A549 (cell line): ENCODE results near the gene ZNF701.

ENCODE experiments used
- EP300 ChIP-seq, 2 experiments: fragments of >200 bp; sonication (Bioruptor Twin); formaldehyde crosslinking; IDR thresholded peaks; 2 replicates in 1 of 2; 3 replicates in 1 of 2; pipeline ENCODE4 v1.6.1; 2016 to 2017
- HDAC2 ChIP-seq: fragments of 200-600 bp; sonication (generic); IDR thresholded peaks from 2 replicates; pipeline ENCODE4 v1.6.1; 2016
- HOXA7 ChIP-seq: fragments of 250-450 bp; sonication (Bioruptor Pico); IDR thresholded peaks from 2 replicates; pipeline ENCODE4 v1.5.0; 2020; ENCODE audit warnings: mild to moderate bottlenecking, moderate library complexity
- JUNB ChIP-seq: fragments of >200 bp; sonication (Bioruptor Twin); formaldehyde crosslinking; IDR thresholded peaks from 2 replicates; pipeline ENCODE4 v1.6.1; 2016
- MAFK ChIP-seq: fragments of 450-650 bp; IDR thresholded peaks from 2 replicates; pipeline ENCODE4 v1.6.1; 2014; ENCODE audit not compliant: partially characterized antibody
- MAZ ChIP-seq: fragments of 150-350 bp; IDR thresholded peaks from 2 replicates; pipeline ENCODE4 v1.6.1; 2014; ENCODE audit warnings: antibody characterized with exemption, low read depth, low read length, borderline replicate concordance
- POLR2A ChIP-seq: IDR thresholded peaks from 2 replicates; pipeline ENCODE4 v1.6.1; 2012; ENCODE audit warnings: mild to moderate bottlenecking, low read length
- RAD21 ChIP-seq, 2 experiments: fragments of >200 bp in 1 of 2; sonication (Bioruptor Twin) in 1 of 2; formaldehyde crosslinking in 1 of 2; IDR thresholded peaks in 1 of 2; conservative IDR thresholded peaks in 1 of 2; 2 replicates in 1 of 2; 3 replicates in 1 of 2; pipeline ENCODE4 v1.6.1; 2012 to 2018; ENCODE audit warnings: inconsistent platforms in 1 of 2
- TP53 ChIP-seq: fragments of 250-450 bp; sonication (Bioruptor Pico); IDR thresholded peaks from 2 replicates; pipeline ENCODE4 v1.5.0; 2021; ENCODE audit warnings: mild to moderate bottlenecking, moderate library complexity
- TF ChIP-seq, protein P1 (sequence below): fragments of >200 bp; sonication (Bioruptor Twin); formaldehyde crosslinking; IDR thresholded peaks from 3 replicates; pipeline ENCODE4 v1.5.1; 2016
- TF ChIP-seq, protein P2 (sequence below): IDR thresholded peaks from 2 replicates; pipeline ENCODE4 v1.6.1; 2012
- TF ChIP-seq, protein P3 (sequence below): fragments of 450-650 bp; IDR thresholded peaks from 2 replicates; pipeline ENCODE4 v1.6.1; 2014; ENCODE audit warnings: antibody characterized with exemption
- TF ChIP-seq, protein P4 (sequence below): fragments of 150-350 bp; IDR thresholded peaks from 2 replicates; pipeline ENCODE4 v1.6.1; 2014; ENCODE audit warnings: low read depth, mild to moderate bottlenecking, low read length

DNA sequence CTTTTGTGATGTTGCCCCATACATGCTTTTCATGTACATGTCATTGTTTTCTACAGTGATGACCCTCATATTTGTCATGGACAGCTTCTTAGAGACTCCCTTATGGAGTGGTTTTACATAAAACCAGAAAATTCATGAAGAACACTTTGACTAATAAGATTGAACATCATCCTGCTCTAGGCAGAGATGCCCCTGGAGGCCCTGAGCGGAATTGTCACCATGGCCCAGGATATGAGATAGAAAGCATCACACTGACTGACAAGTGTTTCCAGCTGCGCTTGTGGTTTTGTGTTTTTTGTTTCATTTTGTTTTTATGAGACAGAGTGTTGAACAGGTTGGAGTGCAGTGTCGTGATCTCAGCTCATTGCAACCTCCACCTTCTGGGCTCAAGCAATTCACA, 22.2 kb downstream of the ZNF701 start:
- TF ChIP-seq, protein P1, sequence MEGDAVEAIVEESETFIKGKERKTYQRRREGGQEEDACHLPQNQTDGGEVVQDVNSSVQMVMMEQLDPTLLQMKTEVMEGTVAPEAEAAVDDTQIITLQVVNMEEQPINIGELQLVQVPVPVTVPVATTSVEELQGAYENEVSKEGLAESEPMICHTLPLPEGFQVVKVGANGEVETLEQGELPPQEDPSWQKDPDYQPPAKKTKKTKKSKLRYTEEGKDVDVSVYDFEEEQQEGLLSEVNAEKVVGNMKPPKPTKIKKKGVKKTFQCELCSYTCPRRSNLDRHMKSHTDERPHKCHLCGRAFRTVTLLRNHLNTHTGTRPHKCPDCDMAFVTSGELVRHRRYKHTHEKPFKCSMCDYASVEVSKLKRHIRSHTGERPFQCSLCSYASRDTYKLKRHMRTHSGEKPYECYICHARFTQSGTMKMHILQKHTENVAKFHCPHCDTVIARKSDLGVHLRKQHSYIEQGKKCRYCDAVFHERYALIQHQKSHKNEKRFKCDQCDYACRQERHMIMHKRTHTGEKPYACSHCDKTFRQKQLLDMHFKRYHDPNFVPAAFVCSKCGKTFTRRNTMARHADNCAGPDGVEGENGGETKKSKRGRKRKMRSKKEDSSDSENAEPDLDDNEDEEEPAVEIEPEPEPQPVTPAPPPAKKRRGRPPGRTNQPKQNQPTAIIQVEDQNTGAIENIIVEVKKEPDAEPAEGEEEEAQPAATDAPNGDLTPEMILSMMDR: no peak
- TF ChIP-seq POLR2A: no peak
- TF ChIP-seq, protein P2, sequence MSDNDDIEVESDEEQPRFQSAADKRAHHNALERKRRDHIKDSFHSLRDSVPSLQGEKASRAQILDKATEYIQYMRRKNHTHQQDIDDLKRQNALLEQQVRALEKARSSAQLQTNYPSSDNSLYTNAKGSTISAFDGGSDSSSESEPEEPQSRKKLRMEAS: no peak
- no peak for TF ChIP-seq JUNB
- TF ChIP-seq EP300 (IDR thresholded peaks at IDR 0.05): no peak
- TF ChIP-seq MAZ: no peak
- TF ChIP-seq RAD21 (conservative IDR thresholded peaks at IDR 0.05 in 1 of 2, IDR thresholded peaks at IDR 0.05 in 1 of 2): no peak
- TF ChIP-seq HOXA7 (CRISPR knock-in tag): no peak
- TF ChIP-seq HDAC2: no peak
- TF ChIP-seq TP53: no peak
- TF ChIP-seq, protein P3, sequence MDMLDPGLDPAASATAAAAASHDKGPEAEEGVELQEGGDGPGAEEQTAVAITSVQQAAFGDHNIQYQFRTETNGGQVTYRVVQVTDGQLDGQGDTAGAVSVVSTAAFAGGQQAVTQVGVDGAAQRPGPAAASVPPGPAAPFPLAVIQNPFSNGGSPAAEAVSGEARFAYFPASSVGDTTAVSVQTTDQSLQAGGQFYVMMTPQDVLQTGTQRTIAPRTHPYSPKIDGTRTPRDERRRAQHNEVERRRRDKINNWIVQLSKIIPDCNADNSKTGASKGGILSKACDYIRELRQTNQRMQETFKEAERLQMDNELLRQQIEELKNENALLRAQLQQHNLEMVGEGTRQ: no peak
- TF ChIP-seq, protein P4, sequence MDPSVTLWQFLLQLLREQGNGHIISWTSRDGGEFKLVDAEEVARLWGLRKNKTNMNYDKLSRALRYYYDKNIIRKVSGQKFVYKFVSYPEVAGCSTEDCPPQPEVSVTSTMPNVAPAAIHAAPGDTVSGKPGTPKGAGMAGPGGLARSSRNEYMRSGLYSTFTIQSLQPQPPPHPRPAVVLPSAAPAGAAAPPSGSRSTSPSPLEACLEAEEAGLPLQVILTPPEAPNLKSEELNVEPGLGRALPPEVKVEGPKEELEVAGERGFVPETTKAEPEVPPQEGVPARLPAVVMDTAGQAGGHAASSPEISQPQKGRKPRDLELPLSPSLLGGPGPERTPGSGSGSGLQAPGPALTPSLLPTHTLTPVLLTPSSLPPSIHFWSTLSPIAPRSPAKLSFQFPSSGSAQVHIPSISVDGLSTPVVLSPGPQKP: no peak
- no peak for TF ChIP-seq MAFK
